Erythroblast (primary cell): ENCODE measurements around the gene BRD9.
"Not testable (repeated sequence)": the region's sequence is repeated elsewhere in the genome, so short reads cannot be mapped to it uniquely, and the experiment has no call there.

ENCODE experiments used
- GATA1 ChIP-seq: IDR thresholded peaks from 2 replicates; pipeline ENCODE4 v1.6.1; 2011; ENCODE audit warnings: low read depth, mild to moderate bottlenecking, control low read depth, low read length, moderate library complexity
- POLR2A ChIP-seq: IDR thresholded peaks from 2 replicates; pipeline ENCODE4 v1.6.1; 2011; ENCODE audit warnings: mild to moderate bottlenecking, low read length

DNA sequence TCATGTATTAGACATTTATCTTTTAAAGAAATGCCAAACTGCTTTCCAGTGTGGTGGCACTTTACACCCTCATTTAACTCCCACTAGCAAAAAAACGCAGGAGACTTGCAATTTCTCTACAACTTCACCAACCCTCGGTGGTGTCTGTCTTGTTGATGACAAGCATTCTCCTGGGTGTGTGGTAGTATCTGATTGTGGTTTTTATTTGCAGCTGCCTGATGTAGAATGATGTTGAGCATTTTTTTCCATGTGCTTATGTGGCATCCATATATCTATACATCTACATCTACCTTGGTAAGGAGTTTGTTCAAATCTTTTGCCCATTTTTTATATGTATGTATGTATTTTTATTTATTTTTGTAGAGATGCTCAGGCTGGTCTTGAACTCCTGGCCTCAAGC is 58.6 kb downstream of the BRD9 start:
- not testable (repeated sequence) for TF ChIP-seq POLR2A, GATA1
